HEK293 (cell line): ENCODE results near the gene CALCOCO1.

Experiments
- CTCF ChIA-PET: fragments of 350-600 bp; formaldehyde crosslinking; extraction: SDS; loops from one replicate; lab custom pipeline; 2021; ENCODE audit warnings: antibody characterized with exemption; lab: Yijun Ruan, JAX
- POLR2A ChIA-PET: fragments of 300-600 bp; formaldehyde crosslinking; extraction: SDS; loops from one replicate; lab custom pipeline; 2020; ENCODE audit warnings: antibody characterized with exemption, inconsistent platforms; lab: Yijun Ruan, JAX
- H3K27ac ChIP-seq: fragments of 200-500 bp; sonication (Bioruptor generic); 2 replicates; pipeline ENCODE4 v1.5.1; 2014; ENCODE audit warnings: low read depth, low read length, control low read depth, inconsistent platforms; ENCODE audit errors: extremely low read depth
- H3K36me3 ChIP-seq, 2 experiments: fragments of 200-500 bp in 1 of 2; sonication (Bioruptor generic) in 1 of 2; 1 replicate in 1 of 2; 2 replicates in 1 of 2; pipeline ENCODE4 v1.5.1; 2014 to 2017; ENCODE audit warnings: inconsistent platforms in 2 of 2, low read length in 2 of 2; ENCODE audit not compliant: control insufficient read depth in 2 of 2, insufficient read depth in 1 of 2
- H3K4me1 ChIP-seq: fragments of 200-500 bp; sonication (Bioruptor generic); 2 replicates; pipeline ENCODE4 v1.5.1; 2014; ENCODE audit warnings: mild to moderate bottlenecking, low read length, inconsistent platforms; ENCODE audit not compliant: control insufficient read depth, insufficient read depth
- H3K4me3 ChIP-seq: 2 replicates; pipeline ENCODE4 v1.5.1; 2011; ENCODE audit warnings: low read depth, mild to moderate bottlenecking, control low read depth, low read length, moderate library complexity
- H3K9me3 ChIP-seq: fragments of 200-500 bp; sonication (Bioruptor generic); 2 replicates; pipeline ENCODE4 v1.5.1; 2014; ENCODE audit warnings: low read depth, low read length, inconsistent platforms; ENCODE audit not compliant: control insufficient read depth, insufficient read depth
- FEZF1 ChIP-seq: fragments of 450-650 bp; formaldehyde crosslinking; IDR thresholded peaks from 2 replicates; pipeline ENCODE4 v1.5.1; 2016; ENCODE audit warnings: missing biosample characterization, missing genetic modification characterization
- GLIS1 ChIP-seq: fragments of 450-650 bp; formaldehyde crosslinking; IDR thresholded peaks from 2 replicates; pipeline ENCODE4 v1.5.1; 2016; ENCODE audit warnings: missing biosample characterization, missing genetic modification characterization
- MZF1 ChIP-seq: fragments of 450-650 bp; formaldehyde crosslinking; IDR thresholded peaks from 2 replicates; pipeline ENCODE4 v1.5.1; 2017; ENCODE audit warnings: missing biosample characterization, missing genetic modification characterization, borderline replicate concordance
- RBAK ChIP-seq: fragments of 450-650 bp; formaldehyde crosslinking; IDR thresholded peaks from 2 replicates; pipeline ENCODE4 v1.5.1; 2016; ENCODE audit warnings: missing biosample characterization, missing genetic modification characterization
- SP7 ChIP-seq: fragments of 450-650 bp; formaldehyde crosslinking; IDR thresholded peaks from 2 replicates; pipeline ENCODE4 v1.5.1; 2016; ENCODE audit warnings: missing biosample characterization, missing genetic modification characterization
- ZBTB21 ChIP-seq: fragments of 450-650 bp; formaldehyde crosslinking; IDR thresholded peaks from 2 replicates; pipeline ENCODE4 v1.5.1; 2017; ENCODE audit warnings: missing biosample characterization, missing genetic modification characterization
- ZFP37 ChIP-seq: fragments of 450-650 bp; formaldehyde crosslinking; IDR thresholded peaks from 2 replicates; pipeline ENCODE4 v1.5.1; 2016; ENCODE audit warnings: missing biosample characterization, missing genetic modification characterization
- ZNF155 ChIP-seq: fragments of 450-650 bp; formaldehyde crosslinking; IDR thresholded peaks from 2 replicates; pipeline ENCODE4 v1.5.1; 2016; ENCODE audit warnings: missing biosample characterization, missing genetic modification characterization
- ZNF169 ChIP-seq: fragments of 450-650 bp; formaldehyde crosslinking; IDR thresholded peaks from 2 replicates; pipeline ENCODE4 v1.5.1; 2016; ENCODE audit warnings: missing biosample characterization, missing genetic modification characterization
- ZNF629 ChIP-seq: fragments of 450-650 bp; formaldehyde crosslinking; IDR thresholded peaks from 2 replicates; pipeline ENCODE4 v1.5.1; 2017; ENCODE audit warnings: missing biosample characterization, missing genetic modification characterization
- TF ChIP-seq, protein P1 (sequence below): fragments of 450-650 bp; formaldehyde crosslinking; IDR thresholded peaks from 2 replicates; pipeline ENCODE4 v1.5.1; 2016; ENCODE audit warnings: missing biosample characterization, missing genetic modification characterization
- TF ChIP-seq, protein P2 (sequence below): fragments of 450-650 bp; formaldehyde crosslinking; IDR thresholded peaks from 2 replicates; pipeline ENCODE4 v1.5.1; 2016; ENCODE audit warnings: missing biosample characterization, missing genetic modification characterization, borderline replicate concordance
- TF ChIP-seq, protein P3 (sequence below): fragments of 450-650 bp; formaldehyde crosslinking; IDR thresholded peaks from 2 replicates; pipeline ENCODE4 v1.5.1; 2016; ENCODE audit warnings: missing biosample characterization, missing genetic modification characterization, borderline replicate concordance
- TF ChIP-seq, protein P4 (sequence below): fragments of 450-650 bp; formaldehyde crosslinking; IDR thresholded peaks from 2 replicates; pipeline ENCODE4 v1.5.1; 2016; ENCODE audit warnings: missing biosample characterization, missing genetic modification characterization
- TF ChIP-seq, protein P5 (sequence below): fragments of 450-650 bp; formaldehyde crosslinking; IDR thresholded peaks from 2 replicates; pipeline ENCODE4 v1.5.1; 2017; ENCODE audit warnings: missing biosample characterization, missing genetic modification characterization

Gene CALCOCO1

DNA sequence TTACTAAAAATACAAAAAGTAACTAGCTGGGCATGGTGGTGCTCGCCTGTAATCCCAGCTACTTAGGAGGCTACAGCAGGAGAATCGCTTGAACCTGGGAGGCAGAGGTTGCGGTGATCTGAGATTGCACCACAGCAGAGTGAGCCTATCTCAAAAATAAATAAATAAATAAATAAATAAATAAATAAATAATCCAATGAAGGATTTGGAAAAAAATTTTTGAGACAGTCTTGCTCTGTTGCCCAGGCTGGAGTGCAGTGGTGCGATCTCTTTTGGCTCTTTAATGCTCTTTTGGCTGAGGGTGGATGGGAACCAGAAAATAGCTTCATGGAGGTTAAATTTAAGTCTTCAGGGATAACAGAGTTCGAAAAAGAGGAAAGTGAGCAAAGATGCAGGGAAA, 63.1 kb downstream of the CALCOCO1 start (continued):
- TF ChIP-seq MZF1 (tag by site-specific recombination) (peak; percentile 22; the same call in 1 of the 2 replicates), ZNF155 (tag by site-specific recombination) (no peak), FEZF1 (tag by site-specific recombination) (no peak; the same call in 1 of the 2 replicates), ZNF169 (tag by site-specific recombination) (no peak), SP7 (tag by site-specific recombination) (no peak), ZFP37 (tag by site-specific recombination) (0 out of 2 replicates have a peak, but pooled peaks have one; percentile 67), ZNF629 (tag by site-specific recombination) (peak; percentile 70), RBAK (tag by site-specific recombination) (peak; percentile 88)
- TF ChIP-seq, protein P1, sequence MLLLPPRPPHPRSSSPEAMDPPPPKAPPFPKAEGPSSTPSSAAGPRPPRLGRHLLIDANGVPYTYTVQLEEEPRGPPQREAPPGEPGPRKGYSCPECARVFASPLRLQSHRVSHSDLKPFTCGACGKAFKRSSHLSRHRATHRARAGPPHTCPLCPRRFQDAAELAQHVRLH (tag by site-specific recombination) = 0 out of 2 replicates have a peak, but pooled peaks have one; percentile 46
- TF ChIP-seq, protein P2, sequence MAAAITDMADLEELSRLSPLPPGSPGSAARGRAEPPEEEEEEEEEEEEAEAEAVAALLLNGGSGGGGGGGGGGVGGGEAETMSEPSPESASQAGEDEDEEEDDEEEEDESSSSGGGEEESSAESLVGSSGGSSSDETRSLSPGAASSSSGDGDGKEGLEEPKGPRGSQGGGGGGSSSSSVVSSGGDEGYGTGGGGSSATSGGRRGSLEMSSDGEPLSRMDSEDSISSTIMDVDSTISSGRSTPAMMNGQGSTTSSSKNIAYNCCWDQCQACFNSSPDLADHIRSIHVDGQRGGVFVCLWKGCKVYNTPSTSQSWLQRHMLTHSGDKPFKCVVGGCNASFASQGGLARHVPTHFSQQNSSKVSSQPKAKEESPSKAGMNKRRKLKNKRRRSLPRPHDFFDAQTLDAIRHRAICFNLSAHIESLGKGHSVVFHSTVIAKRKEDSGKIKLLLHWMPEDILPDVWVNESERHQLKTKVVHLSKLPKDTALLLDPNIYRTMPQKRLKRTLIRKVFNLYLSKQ = peak; percentile 39; the same call in 1 of the 2 replicates
- TF ChIP-seq, protein P3, sequence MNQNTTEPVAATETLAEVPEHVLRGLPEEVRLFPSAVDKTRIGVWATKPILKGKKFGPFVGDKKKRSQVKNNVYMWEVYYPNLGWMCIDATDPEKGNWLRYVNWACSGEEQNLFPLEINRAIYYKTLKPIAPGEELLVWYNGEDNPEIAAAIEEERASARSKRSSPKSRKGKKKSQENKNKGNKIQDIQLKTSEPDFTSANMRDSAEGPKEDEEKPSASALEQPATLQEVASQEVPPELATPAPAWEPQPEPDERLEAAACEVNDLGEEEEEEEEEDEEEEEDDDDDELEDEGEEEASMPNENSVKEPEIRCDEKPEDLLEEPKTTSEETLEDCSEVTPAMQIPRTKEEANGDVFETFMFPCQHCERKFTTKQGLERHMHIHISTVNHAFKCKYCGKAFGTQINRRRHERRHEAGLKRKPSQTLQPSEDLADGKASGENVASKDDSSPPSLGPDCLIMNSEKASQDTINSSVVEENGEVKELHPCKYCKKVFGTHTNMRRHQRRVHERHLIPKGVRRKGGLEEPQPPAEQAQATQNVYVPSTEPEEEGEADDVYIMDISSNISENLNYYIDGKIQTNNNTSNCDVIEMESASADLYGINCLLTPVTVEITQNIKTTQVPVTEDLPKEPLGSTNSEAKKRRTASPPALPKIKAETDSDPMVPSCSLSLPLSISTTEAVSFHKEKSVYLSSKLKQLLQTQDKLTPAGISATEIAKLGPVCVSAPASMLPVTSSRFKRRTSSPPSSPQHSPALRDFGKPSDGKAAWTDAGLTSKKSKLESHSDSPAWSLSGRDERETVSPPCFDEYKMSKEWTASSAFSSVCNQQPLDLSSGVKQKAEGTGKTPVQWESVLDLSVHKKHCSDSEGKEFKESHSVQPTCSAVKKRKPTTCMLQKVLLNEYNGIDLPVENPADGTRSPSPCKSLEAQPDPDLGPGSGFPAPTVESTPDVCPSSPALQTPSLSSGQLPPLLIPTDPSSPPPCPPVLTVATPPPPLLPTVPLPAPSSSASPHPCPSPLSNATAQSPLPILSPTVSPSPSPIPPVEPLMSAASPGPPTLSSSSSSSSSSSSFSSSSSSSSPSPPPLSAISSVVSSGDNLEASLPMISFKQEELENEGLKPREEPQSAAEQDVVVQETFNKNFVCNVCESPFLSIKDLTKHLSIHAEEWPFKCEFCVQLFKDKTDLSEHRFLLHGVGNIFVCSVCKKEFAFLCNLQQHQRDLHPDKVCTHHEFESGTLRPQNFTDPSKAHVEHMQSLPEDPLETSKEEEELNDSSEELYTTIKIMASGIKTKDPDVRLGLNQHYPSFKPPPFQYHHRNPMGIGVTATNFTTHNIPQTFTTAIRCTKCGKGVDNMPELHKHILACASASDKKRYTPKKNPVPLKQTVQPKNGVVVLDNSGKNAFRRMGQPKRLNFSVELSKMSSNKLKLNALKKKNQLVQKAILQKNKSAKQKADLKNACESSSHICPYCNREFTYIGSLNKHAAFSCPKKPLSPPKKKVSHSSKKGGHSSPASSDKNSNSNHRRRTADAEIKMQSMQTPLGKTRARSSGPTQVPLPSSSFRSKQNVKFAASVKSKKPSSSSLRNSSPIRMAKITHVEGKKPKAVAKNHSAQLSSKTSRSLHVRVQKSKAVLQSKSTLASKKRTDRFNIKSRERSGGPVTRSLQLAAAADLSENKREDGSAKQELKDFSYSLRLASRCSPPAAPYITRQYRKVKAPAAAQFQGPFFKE (tag by site-specific recombination) = no peak
- TF ChIP-seq, protein P4, sequence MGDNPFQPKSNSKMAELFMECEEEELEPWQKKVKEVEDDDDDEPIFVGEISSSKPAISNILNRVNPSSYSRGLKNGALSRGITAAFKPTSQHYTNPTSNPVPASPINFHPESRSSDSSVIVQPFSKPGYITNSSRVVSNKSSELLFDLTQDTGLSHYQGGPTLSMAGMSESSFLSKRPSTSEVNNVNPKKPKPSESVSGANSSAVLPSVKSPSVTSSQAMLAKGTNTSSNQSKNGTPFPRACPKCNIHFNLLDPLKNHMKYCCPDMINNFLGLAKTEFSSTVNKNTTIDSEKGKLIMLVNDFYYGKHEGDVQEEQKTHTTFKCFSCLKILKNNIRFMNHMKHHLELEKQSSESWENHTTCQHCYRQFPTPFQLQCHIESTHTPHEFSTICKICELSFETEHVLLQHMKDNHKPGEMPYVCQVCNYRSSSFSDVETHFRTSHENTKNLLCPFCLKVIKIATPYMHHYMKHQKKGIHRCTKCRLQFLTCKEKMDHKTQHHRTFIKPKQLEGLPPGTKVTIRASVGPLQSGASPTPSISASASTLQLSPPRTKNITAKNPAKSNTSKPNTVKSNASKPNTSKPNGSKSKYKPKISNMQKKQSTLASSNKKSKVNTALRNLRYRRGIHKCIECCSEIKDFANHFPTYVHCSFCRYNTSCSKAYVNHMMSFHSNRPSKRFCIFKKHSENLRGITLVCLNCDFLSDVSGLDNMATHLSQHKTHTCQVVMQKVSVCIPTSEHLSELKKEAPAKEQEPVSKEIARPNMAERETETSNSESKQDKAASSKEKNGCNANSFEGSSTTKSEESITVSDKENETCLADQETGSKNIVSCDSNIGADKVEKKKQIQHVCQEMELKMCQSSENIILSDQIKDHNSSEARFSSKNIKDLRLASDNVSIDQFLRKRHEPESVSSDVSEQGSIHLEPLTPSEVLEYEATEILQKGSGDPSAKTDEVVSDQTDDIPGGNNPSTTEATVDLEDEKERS (tag by site-specific recombination) = no peak

DNA sequence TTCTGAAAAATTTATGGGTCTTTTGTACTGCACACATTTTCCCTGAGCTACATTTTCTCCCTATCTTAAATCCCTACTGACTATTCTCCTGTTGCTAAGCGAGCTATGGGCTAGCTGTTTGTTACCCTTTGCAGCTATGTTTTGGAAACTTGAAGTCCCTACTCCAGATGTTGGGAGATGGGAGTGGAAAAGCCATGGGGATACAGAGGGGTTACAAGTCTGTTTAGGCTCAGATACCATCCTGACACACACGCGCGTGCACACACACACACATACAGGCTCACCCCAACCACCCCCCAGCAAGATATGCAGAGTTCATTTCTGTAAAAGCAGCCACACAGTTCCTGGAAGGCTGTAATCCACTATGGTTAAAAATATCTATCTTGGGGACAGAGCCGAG, 67.2 kb downstream of the CALCOCO1 start:
- Histone ChIP-seq H3K27ac (peak overlapping the region; percentile 92), H3K4me1 (peaks cover 20% of the 10 kb centered on the region), H3K9me3 (no peaks in the 10 kb centered on the region), H3K4me3 (no peak overlapping the region), H3K36me3 (peaks cover 16 to 19% of the 10 kb centered on the region in 2 experiments)
- TF ChIP-seq GLIS1 (tag by site-specific recombination) = peak; percentile 69
- TF ChIP-seq ZBTB21 = no peak
- no peak for TF ChIP-seq ZFP37 (tag by site-specific recombination)
- TF ChIP-seq, protein P5, sequence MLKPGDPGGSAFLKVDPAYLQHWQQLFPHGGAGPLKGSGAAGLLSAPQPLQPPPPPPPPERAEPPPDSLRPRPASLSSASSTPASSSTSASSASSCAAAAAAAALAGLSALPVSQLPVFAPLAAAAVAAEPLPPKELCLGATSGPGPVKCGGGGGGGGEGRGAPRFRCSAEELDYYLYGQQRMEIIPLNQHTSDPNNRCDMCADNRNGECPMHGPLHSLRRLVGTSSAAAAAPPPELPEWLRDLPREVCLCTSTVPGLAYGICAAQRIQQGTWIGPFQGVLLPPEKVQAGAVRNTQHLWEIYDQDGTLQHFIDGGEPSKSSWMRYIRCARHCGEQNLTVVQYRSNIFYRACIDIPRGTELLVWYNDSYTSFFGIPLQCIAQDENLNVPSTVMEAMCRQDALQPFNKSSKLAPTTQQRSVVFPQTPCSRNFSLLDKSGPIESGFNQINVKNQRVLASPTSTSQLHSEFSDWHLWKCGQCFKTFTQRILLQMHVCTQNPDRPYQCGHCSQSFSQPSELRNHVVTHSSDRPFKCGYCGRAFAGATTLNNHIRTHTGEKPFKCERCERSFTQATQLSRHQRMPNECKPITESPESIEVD = no peak
- ChIA-PET CTCF (interaction anchor here (0.5 kb wide), 1 partner anchor 12 kb away, joined by 4 read pairs; no protein-coding TSS in a partner anchor), POLR2A (interaction anchor here (0.8 to 2.0 kb wide), 2 partner anchors 16 to 629 kb away, joined by 4 to 10 read pairs; partner anchors contain the start of gene ATP5MC2)
